Measurements from ENCODE around the gene NAV3. TPM values are rescaled to one million over a fixed set of nuclear protein-coding genes. Genes with fewer than 3 reads are reported as not detected.

Gene NAV3
- total RNA-seq, 1 experiment from 2014 or later = 3.0 TPM

DNA sequence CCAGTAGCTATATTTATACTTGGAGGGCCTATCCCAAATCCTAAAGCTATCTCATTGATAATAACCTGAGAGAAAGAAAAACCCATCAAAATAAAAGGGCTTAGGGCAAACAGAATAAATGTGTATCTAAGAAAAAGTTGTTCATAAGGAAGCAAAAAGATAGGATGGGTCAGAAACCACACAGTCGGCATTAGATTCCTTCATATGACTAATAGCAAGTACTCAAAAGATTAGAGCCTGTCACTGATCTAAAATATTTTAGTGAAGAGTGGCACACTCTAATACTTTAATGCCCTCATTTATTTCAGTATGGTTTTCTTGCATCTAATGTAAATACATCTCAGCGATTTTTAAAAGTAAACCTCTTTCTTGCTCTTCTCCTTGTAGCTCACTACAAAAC lies 17.1 kb upstream of the NAV3 start:
- no peak overlapping the region for H2BK5ac ChIP-seq (ENCODE audit: insufficient read length, low read length)
- no peak overlapping the region for H3K56ac ChIP-seq (ENCODE audit: insufficient read length, low read depth, low read length)
- H3K79me1 ChIP-seq (ENCODE audit: insufficient read depth, low read depth, low read length, poor library complexity, severe bottlenecking) = no peaks in the 10 kb centered on the region
- no peak overlapping the region for H2BK12ac ChIP-seq (ENCODE audit: insufficient read length, low read depth, low read length)
- H3K9me3 ChIP-seq (ENCODE audit: control insufficient read depth, low read depth, low read length) = no peaks in the 10 kb centered on the region
- H4K91ac ChIP-seq (ENCODE audit: insufficient read length, low read depth, low read length) = no peak overlapping the region
- no peak overlapping the region for H2AFZ ChIP-seq (ENCODE audit: low read length)
- H3K4me2 ChIP-seq (ENCODE audit: insufficient read depth, insufficient read length, low read length) = no peak overlapping the region
- no peak overlapping the region for H4K8ac ChIP-seq (replicated peaks; ENCODE audit: insufficient read length, low read depth, low read length)
- no peak overlapping the region for H2AK5ac ChIP-seq (ENCODE audit: insufficient read length, low read length)
- no peak overlapping the region for H3K27ac ChIP-seq (ENCODE audit: insufficient read length, low read depth, low read length)
- H3K79me2 ChIP-seq (ENCODE audit: insufficient read depth, low read length) = no peaks in the 10 kb centered on the region
- H3K18ac ChIP-seq (ENCODE audit: insufficient read length, low read depth, low read length) = no peak overlapping the region
- DNase-seq = no peak
- no peaks in the 10 kb centered on the region for H3K23me2 ChIP-seq (ENCODE audit: insufficient read length, low read depth, low read length, poor library complexity, severe bottlenecking)
- Mint-ChIP-seq H3K36me3 (ENCODE audit: insufficient read depth in 1 of 3, low read depth in 3 of 3) (no peaks in the 10 kb centered on the region), H3K4me1 (peaks cover 9 to 10% of the 10 kb centered on the region in 2 experiments; a peak in 2 of 4 replicates), H3K4me3 (no peak overlapping the region), H3K27ac (no peak overlapping the region; a peak in 1 of 7 replicates), H3K27me3 (ENCODE audit: low read depth) (no peaks in the 10 kb centered on the region), H3K9me3 (no peaks in the 10 kb centered on the region)
- H2BK20ac ChIP-seq (ENCODE audit: low read depth, low read length, poor library complexity, severe bottlenecking) = no peak overlapping the region
- no peaks in the 10 kb centered on the region for H4K20me1 ChIP-seq (ENCODE audit: control insufficient read depth, insufficient read depth, insufficient read length)
- no peak overlapping the region for H2BK15ac ChIP-seq (ENCODE audit: low read depth, low read length)
- no peak overlapping the region for H3K23ac ChIP-seq (ENCODE audit: insufficient read length, low read depth, low read length)
- H3K14ac ChIP-seq (ENCODE audit: insufficient read depth, low read length) = no peak overlapping the region
- no peak overlapping the region for H2BK120ac ChIP-seq (ENCODE audit: low read depth, low read length, poor library complexity, severe bottlenecking)
- no peak overlapping the region for H3K9ac ChIP-seq (ENCODE audit: extremely low read depth, insufficient read length, low read length)
- H3K27me3 ChIP-seq (ENCODE audit: insufficient read depth, low read length) = no peaks in the 10 kb centered on the region
- H3K4me1 ChIP-seq (ENCODE audit: insufficient read depth, low read length) = no peaks in the 10 kb centered on the region
- WGBS (ENCODE audit: extremely low coverage, insufficient read length, low lambda C conversion rate) = no CpG with 5 or more reads among the region's 2 CpGs
- H4K5ac ChIP-seq (ENCODE audit: insufficient read length, low read depth, low read length) = no peak overlapping the region
- no peak overlapping the region for H3K4ac ChIP-seq (ENCODE audit: low read depth, low read length)
- TF ChIP-seq, protein P1, sequence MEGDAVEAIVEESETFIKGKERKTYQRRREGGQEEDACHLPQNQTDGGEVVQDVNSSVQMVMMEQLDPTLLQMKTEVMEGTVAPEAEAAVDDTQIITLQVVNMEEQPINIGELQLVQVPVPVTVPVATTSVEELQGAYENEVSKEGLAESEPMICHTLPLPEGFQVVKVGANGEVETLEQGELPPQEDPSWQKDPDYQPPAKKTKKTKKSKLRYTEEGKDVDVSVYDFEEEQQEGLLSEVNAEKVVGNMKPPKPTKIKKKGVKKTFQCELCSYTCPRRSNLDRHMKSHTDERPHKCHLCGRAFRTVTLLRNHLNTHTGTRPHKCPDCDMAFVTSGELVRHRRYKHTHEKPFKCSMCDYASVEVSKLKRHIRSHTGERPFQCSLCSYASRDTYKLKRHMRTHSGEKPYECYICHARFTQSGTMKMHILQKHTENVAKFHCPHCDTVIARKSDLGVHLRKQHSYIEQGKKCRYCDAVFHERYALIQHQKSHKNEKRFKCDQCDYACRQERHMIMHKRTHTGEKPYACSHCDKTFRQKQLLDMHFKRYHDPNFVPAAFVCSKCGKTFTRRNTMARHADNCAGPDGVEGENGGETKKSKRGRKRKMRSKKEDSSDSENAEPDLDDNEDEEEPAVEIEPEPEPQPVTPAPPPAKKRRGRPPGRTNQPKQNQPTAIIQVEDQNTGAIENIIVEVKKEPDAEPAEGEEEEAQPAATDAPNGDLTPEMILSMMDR (conservative IDR thresholded peaks at IDR 0.05) = no peak
- no peak overlapping the region for H3T11ph ChIP-seq (ENCODE audit: low read length)
